Measurements from ENCODE around the gene APBB1IP.

- TF ChIP-seq CEBPB (IDR thresholded peaks at IDR 0.05) (no peak), MAX (IDR thresholded peaks at IDR 0.05) (no peak), REST (IDR thresholded peaks at IDR 0.05; ENCODE audit: low read depth) (no peak), TEAD4 (IDR thresholded peaks at IDR 0.05) (no peak), EP300 (IDR thresholded peaks at IDR 0.05; ENCODE audit: borderline replicate concordance) (no peak), ZBTB7A (IDR thresholded peaks at IDR 0.05; ENCODE audit: low read depth) (no peak), YY1 (IDR thresholded peaks at IDR 0.05; ENCODE audit: low read depth) (no peak), FOXM1 (IDR thresholded peaks at IDR 0.05; ENCODE audit: borderline replicate concordance, low read depth) (no peak), TCF12 (IDR thresholded peaks at IDR 0.05; ENCODE audit: low read depth) (no peak), RAD21 (IDR thresholded peaks at IDR 0.05; ENCODE audit: low read depth) (no peak)
Observed at GRCh38 chr10:26464632-26465280, 26.6 kb downstream of the APBB1IP start.
